ENCODE results near the gene ERCC4.

DNA sequence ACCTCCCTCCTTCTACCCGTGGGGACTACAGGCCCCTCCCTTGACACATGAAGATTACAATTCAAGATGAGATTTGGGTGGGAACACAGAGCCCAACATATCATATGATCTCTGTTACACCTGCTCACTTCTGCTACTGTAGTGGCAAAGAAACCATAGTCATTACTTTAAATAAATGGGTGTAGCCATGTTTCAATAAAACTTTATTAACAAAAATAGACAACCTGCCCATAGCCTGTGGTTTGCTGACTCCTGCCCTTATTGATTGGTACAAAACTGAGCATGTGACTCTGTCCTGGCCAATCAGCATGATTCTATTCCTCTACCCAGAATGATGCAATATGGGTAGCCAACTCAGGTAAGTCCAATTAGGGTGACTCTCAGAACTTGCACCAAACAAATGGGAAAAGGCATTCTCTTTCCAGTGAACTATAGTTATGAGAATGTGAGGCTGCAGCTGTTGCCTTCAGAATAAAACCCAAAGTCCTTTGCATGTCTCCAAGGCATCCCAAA, 15.7 kb upstream of the ERCC4 start:
- TF ChIP-seq CTCF (tag by site-specific recombination; IDR thresholded peaks at IDR 0.05) (no peak), ZNF211 (tag by site-specific recombination; IDR thresholded peaks at IDR 0.05; ENCODE audit: low read depth) (no peak), KLF16 (tag by site-specific recombination; IDR thresholded peaks at IDR 0.05) (no peak), ZNF362 (tag by site-specific recombination; IDR thresholded peaks at IDR 0.05) (no peak), ZBTB26 (tag by site-specific recombination; optimal IDR thresholded peaks at IDR 0.05) (no peak), ZNF776 (tag by site-specific recombination; IDR thresholded peaks at IDR 0.05; ENCODE audit: borderline replicate concordance) (no peak), ZNF266 (tag by site-specific recombination; IDR thresholded peaks at IDR 0.05; ENCODE audit: low read depth) (no peak), ZNF837 (tag by site-specific recombination; IDR thresholded peaks at IDR 0.05) (no peak), ZNF596 (tag by site-specific recombination; IDR thresholded peaks at IDR 0.05) (no peak), MYNN (tag by site-specific recombination; IDR thresholded peaks at IDR 0.05; ENCODE audit: borderline replicate concordance) (no peak), ZNF544 (tag by site-specific recombination; IDR thresholded peaks at IDR 0.05) (no peak), ZBTB11 (tag by site-specific recombination; conservative IDR thresholded peaks at IDR 0.05; ENCODE audit: low read depth) (no peak)
- TF ChIP-seq, protein P1, sequence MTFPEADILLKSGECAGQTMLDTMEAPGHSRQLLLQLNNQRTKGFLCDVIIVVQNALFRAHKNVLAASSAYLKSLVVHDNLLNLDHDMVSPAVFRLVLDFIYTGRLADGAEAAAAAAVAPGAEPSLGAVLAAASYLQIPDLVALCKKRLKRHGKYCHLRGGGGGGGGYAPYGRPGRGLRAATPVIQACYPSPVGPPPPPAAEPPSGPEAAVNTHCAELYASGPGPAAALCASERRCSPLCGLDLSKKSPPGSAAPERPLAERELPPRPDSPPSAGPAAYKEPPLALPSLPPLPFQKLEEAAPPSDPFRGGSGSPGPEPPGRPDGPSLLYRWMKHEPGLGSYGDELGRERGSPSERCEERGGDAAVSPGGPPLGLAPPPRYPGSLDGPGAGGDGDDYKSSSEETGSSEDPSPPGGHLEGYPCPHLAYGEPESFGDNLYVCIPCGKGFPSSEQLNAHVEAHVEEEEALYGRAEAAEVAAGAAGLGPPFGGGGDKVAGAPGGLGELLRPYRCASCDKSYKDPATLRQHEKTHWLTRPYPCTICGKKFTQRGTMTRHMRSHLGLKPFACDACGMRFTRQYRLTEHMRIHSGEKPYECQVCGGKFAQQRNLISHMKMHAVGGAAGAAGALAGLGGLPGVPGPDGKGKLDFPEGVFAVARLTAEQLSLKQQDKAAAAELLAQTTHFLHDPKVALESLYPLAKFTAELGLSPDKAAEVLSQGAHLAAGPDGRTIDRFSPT (tag by site-specific recombination; IDR thresholded peaks at IDR 0.05), result no peak
- TF ChIP-seq, protein P2, sequence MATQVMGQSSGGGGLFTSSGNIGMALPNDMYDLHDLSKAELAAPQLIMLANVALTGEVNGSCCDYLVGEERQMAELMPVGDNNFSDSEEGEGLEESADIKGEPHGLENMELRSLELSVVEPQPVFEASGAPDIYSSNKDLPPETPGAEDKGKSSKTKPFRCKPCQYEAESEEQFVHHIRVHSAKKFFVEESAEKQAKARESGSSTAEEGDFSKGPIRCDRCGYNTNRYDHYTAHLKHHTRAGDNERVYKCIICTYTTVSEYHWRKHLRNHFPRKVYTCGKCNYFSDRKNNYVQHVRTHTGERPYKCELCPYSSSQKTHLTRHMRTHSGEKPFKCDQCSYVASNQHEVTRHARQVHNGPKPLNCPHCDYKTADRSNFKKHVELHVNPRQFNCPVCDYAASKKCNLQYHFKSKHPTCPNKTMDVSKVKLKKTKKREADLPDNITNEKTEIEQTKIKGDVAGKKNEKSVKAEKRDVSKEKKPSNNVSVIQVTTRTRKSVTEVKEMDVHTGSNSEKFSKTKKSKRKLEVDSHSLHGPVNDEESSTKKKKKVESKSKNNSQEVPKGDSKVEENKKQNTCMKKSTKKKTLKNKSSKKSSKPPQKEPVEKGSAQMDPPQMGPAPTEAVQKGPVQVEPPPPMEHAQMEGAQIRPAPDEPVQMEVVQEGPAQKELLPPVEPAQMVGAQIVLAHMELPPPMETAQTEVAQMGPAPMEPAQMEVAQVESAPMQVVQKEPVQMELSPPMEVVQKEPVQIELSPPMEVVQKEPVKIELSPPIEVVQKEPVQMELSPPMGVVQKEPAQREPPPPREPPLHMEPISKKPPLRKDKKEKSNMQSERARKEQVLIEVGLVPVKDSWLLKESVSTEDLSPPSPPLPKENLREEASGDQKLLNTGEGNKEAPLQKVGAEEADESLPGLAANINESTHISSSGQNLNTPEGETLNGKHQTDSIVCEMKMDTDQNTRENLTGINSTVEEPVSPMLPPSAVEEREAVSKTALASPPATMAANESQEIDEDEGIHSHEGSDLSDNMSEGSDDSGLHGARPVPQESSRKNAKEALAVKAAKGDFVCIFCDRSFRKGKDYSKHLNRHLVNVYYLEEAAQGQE (tag by site-specific recombination; IDR thresholded peaks at IDR 0.05), result no peak
